H1 (cell line): ENCODE results near the gene SMYD3. TPM values are rescaled to one million over a fixed set of nuclear protein-coding genes. Genes with fewer than 3 reads are reported as not detected.
"Not testable (repeated sequence)": the region's sequence is repeated elsewhere in the genome, so short reads cannot be mapped to it uniquely, and the experiment has no call there.

Experiments used
- CTCF ChIA-PET: fragments of 300-600 bp; sonication (Branson Sonifier 250); formaldehyde crosslinking; loops from one replicate; lab custom pipeline; 2021; ENCODE audit not compliant: partially characterized antibody; lab: Charles Lee
- POLR2A ChIA-PET: fragments of 300-600 bp; sonication (Branson Sonifier 250); formaldehyde crosslinking; loops from one replicate; lab custom pipeline; 2021; ENCODE audit warnings: inconsistent platforms; ENCODE audit not compliant: partially characterized antibody; lab: Charles Lee
- DNase-seq, 2 experiments: peaks; one replicate each; pipeline versions ENCODE4 v3.0.0 to v3.0.0-alpha.2; 2010 to 2022; ENCODE audit warnings: low spot score in 2 of 2, low read depth in 1 of 2, mixed read lengths in 1 of 2
- FAIRE-seq: peaks from 2 replicates; lab custom pipeline; 2011; peaks lifted over from hg19 to GRCh38; lab: Jason Lieb, UNC
- H2AFZ ChIP-seq: 2 replicates; pipeline ENCODE4 v1.8.1; 2012; ENCODE audit warnings: low read length, inconsistent platforms
- H2AK5ac ChIP-seq: 2 replicates; pipeline ENCODE4 v1.6.1; 2013; ENCODE audit warnings: low read depth, low read length
- H2BK120ac ChIP-seq: replicated peaks from 2 replicates; pipeline ENCODE3; 2013; ENCODE audit warnings: low read depth, low read length, inconsistent platforms
- H2BK12ac ChIP-seq: 2 replicates; pipeline ENCODE4 v1.6.1; 2013; ENCODE audit warnings: low read depth, low read length
- H2BK15ac ChIP-seq: 2 replicates; pipeline ENCODE4 v1.6.1; 2013; ENCODE audit warnings: low read length
- H2BK20ac ChIP-seq: 2 replicates; pipeline ENCODE4 v1.6.1; 2013; ENCODE audit warnings: low read length
- H2BK5ac ChIP-seq: 2 replicates; pipeline ENCODE4 v1.6.1; 2013; ENCODE audit warnings: low read depth, low read length
- H3K14ac ChIP-seq: 2 replicates; pipeline ENCODE4 v1.6.1; 2013; ENCODE audit warnings: inconsistent platforms; ENCODE audit not compliant: insufficient read length
- H3K18ac ChIP-seq: 2 replicates; pipeline ENCODE4 v1.6.1; 2013; ENCODE audit warnings: low read length; ENCODE audit errors: extremely low read depth
- H3K23ac ChIP-seq: 2 replicates; pipeline ENCODE4 v1.6.1; 2013; ENCODE audit warnings: inconsistent platforms; ENCODE audit not compliant: insufficient read length
- H3K23me2 ChIP-seq: 2 replicates; pipeline ENCODE4 v1.6.1; 2013; ENCODE audit warnings: low read depth, low read length
- H3K27ac ChIP-seq: 2 replicates; pipeline ENCODE4 v1.6.1; 2011; ENCODE audit warnings: low read depth, low read length, inconsistent platforms
- H3K27me3 ChIP-seq, 4 experiments: replicated peaks in 1 of 4; 1 replicate in 1 of 4; 2 replicates in 3 of 4; pipeline versions ENCODE4 v1.6.1 to v1.8.1; 2011 to 2013; ENCODE audit warnings: low read length in 3 of 4, mild to moderate bottlenecking in 3 of 4, inconsistent platforms in 2 of 4, mixed read lengths in 2 of 4, moderate library complexity in 1 of 4; ENCODE audit not compliant: control insufficient read depth in 3 of 4, insufficient read depth in 3 of 4; ENCODE audit errors: extremely low read depth in 1 of 4
- H3K36me3 ChIP-seq, 4 experiments: 2 replicates each; pipeline versions ENCODE4 v1.6.1 to v1.8.1; 2011 to 2013; ENCODE audit warnings: mild to moderate bottlenecking in 4 of 4, low read length in 3 of 4, moderate library complexity in 2 of 4, control low read depth in 1 of 4, inconsistent platforms in 1 of 4; ENCODE audit not compliant: insufficient read depth in 4 of 4, control insufficient read depth in 2 of 4
- H3K4ac ChIP-seq: replicated peaks from 2 replicates; pipeline ENCODE3; 2013; ENCODE audit warnings: low read length, low read depth, mixed read lengths, inconsistent platforms; ENCODE audit not compliant: insufficient read length
- H3K4me1 ChIP-seq, 4 experiments: replicated peaks in 1 of 4; 1 replicate in 1 of 4; 2 replicates in 3 of 4; pipeline versions ENCODE4 v1.6.1 to v1.8.1; 2011 to 2013; ENCODE audit warnings: low read length in 3 of 4, inconsistent platforms in 2 of 4, mixed read lengths in 1 of 4; ENCODE audit not compliant: insufficient read depth in 4 of 4, control insufficient read depth in 3 of 4
- H3K4me2 ChIP-seq, 2 experiments: 2 replicates each; pipeline versions ENCODE4 v1.6.1 to v1.8.1; 2011 to 2013; ENCODE audit warnings: low read depth in 2 of 2, low read length in 2 of 2, control low read depth in 1 of 2, inconsistent platforms in 1 of 2, mild to moderate bottlenecking in 1 of 2; ENCODE audit not compliant: insufficient read depth in 1 of 2
- H3K4me3 ChIP-seq, 4 experiments: fragments of 200-600, 300-600 bp in 1 of 4; sonication (generic), shearing (Covaris generic), sonication (Bioruptor Twin) in 1 of 4; 2 replicates each; pipeline versions ENCODE4 v1.5.1 to v1.8.1; 2011 to 2016; ENCODE audit warnings: low read length in 4 of 4, low read depth in 3 of 4, control low read depth in 2 of 4, inconsistent platforms in 2 of 4, mild to moderate bottlenecking in 2 of 4, mixed read lengths in 1 of 4, moderate library complexity in 1 of 4; ENCODE audit not compliant: insufficient read depth in 2 of 4; ENCODE audit errors: extremely low read depth in 1 of 4
- H3K56ac ChIP-seq: replicated peaks from 2 replicates; pipeline ENCODE3; 2013; ENCODE audit warnings: low read depth, mild to moderate bottlenecking, mixed read lengths, low read length, inconsistent platforms; ENCODE audit not compliant: insufficient read length
- H3K79me1 ChIP-seq: 2 replicates; pipeline ENCODE4 v1.6.1; 2013; ENCODE audit warnings: low read depth, low read length, control low read depth
- H3K79me2 ChIP-seq, 2 experiments: 2 replicates each; pipeline versions ENCODE4 v1.6.1 to v1.8.1; 2012 to 2013; ENCODE audit warnings: low read length in 2 of 2, mild to moderate bottlenecking in 2 of 2, inconsistent platforms in 1 of 2; ENCODE audit not compliant: insufficient read depth in 2 of 2, control insufficient read depth in 1 of 2
- H3K9ac ChIP-seq, 4 experiments: replicated peaks in 1 of 4; 1 replicate in 1 of 4; 2 replicates in 3 of 4; pipeline versions ENCODE4 v1.6.1 to v1.8.1; 2011 to 2013; ENCODE audit warnings: low read depth in 3 of 4, low read length in 3 of 4, control low read depth in 2 of 4, mild to moderate bottlenecking in 2 of 4, moderate library complexity in 2 of 4, inconsistent platforms in 1 of 4; ENCODE audit errors: extremely low read depth in 1 of 4
- H3K9me3 ChIP-seq, 2 experiments: 2 replicates each; pipeline versions ENCODE4 v1.6.1 to v1.8.1; 2012 to 2013; ENCODE audit warnings: mild to moderate bottlenecking in 2 of 2, moderate library complexity in 2 of 2, control low read depth in 1 of 2, inconsistent platforms in 1 of 2, low read depth in 1 of 2, low read length in 1 of 2, mixed read lengths in 1 of 2; ENCODE audit not compliant: insufficient read depth in 2 of 2
- H4K20me1 ChIP-seq, 2 experiments: replicated peaks in 1 of 2; 2 replicates each; pipeline versions ENCODE3 to v1.8.1; 2011 to 2013; ENCODE audit warnings: inconsistent platforms in 2 of 2, low read length in 2 of 2, mild to moderate bottlenecking in 1 of 2; ENCODE audit not compliant: insufficient read depth in 2 of 2, control insufficient read depth in 1 of 2
- H4K5ac ChIP-seq: 2 replicates; pipeline ENCODE4 v1.6.1; 2013; ENCODE audit warnings: low read length, low read depth, mixed read lengths, inconsistent platforms; ENCODE audit not compliant: insufficient read length
- H4K8ac ChIP-seq: 2 replicates; pipeline ENCODE4 v1.8.0; 2013; ENCODE audit warnings: mild to moderate bottlenecking, moderate library complexity, low read length, inconsistent platforms; ENCODE audit not compliant: insufficient read depth; ENCODE audit errors: extremely low read depth
- H4K91ac ChIP-seq: replicated peaks from 2 replicates; pipeline ENCODE3; 2013; ENCODE audit warnings: low read length, mixed read lengths, inconsistent platforms; ENCODE audit not compliant: insufficient read length
- WGBS, 2 experiments: shearing (Covaris generic) in 1 of 2; methylation state at CpG; one replicate each; pipeline versions ENCODE4 v1.1.6 to v1.1.7; 2013 to 2015; ENCODE audit warnings: low lambda C conversion rate in 2 of 2, mixed read lengths in 2 of 2, inconsistent platforms in 1 of 2, low coverage in 1 of 2, missing lambda C conversion rate in 1 of 2; ENCODE audit not compliant: insufficient replicate concordance in 2 of 2, insufficient coverage in 1 of 2, insufficient read length in 1 of 2; ENCODE audit errors: extremely low coverage in 1 of 2, missing lambda C conversion rate in 1 of 2; 5-methylcytosine and 5-hydroxymethylcytosine counted together
- polyA plus RNA-seq, 7 experiments: library from polyadenylated mRNA; depleted of rRNA in 3 of 7; stranded (reverse) in 5 of 7; unstranded in 2 of 7; fragments of >200 nt in 5 of 7; fragments of 200-250 nt in 2 of 7; gene quantifications; 1 replicate in 5 of 7; 2 replicates in 1 of 7; 4 replicates in 1 of 7; pipeline versions ENCODE4 v1.2.1 to v1.2.3, GENCODE V29; 2011 to 2013; ENCODE audit warnings: missing spikeins in 2 of 7, mixed read lengths in 2 of 7
- total RNA-seq: library from RNA; stranded (reverse); fragmentation: NEBNext Ultra II Directional; extraction: Animal tissue kit (Norgen Biotek cat#: 25700); gene quantifications from 2 replicates; pipeline ENCODE4 v1.2.1, GENCODE V29; 2021

SMYD3 gene
- total and polyA plus RNA-seq, 2 of the 8 experiments (the other 6 are each of a cell fraction or from before 2014, with no cell fraction given), result 17.3 to 25.4 TPM

DNA sequence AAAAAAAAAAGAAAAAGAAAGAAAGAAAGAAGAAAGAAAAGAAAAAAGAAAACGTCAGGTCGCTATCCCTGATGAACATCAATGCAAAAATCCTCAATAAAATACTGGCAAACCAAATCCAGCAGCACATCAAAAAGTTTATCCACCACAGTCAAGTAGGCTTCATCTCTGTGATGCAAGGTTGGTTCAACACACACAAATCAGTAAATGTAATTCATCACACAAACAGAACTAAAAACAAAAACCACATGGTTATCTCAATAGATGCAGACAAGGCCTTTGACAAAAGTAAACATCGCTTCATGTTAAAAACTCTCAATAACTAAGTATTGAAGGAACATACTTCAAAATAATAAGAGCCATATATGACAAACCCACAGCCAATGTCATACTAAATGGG is 779.0 kb downstream of the SMYD3 start:
- CTCF ChIA-PET, H3K9me3 ChIP-seq, H3K23ac ChIP-seq: not testable (repeated sequence)

More for the DNA sequence above, 779.0 kb downstream of the SMYD3 start:
- WGBS, 2 experiments, result 91% methylated on average over 1 of the region's 3 CpGs; no CpG with 5 or more reads in 1 of the 2 experiments
- H3K14ac ChIP-seq, H3K27ac ChIP-seq, H3K9ac ChIP-seq, H3K23me2 ChIP-seq, H3K18ac ChIP-seq, H2AK5ac ChIP-seq, H2BK12ac ChIP-seq, H2AFZ ChIP-seq, H4K20me1 ChIP-seq, H3K79me2 ChIP-seq, DNase-seq, FAIRE-seq, H3K4me3 ChIP-seq, H4K91ac ChIP-seq, H3K27me3 ChIP-seq, H2BK5ac ChIP-seq, H2BK20ac ChIP-seq, H3K79me1 ChIP-seq, H4K8ac ChIP-seq, H3K4me2 ChIP-seq, H3K4ac ChIP-seq, POLR2A ChIA-PET, H3K4me1 ChIP-seq, H3K36me3 ChIP-seq, H4K5ac ChIP-seq, H3K56ac ChIP-seq, H2BK15ac ChIP-seq, H2BK120ac ChIP-seq: not testable (repeated sequence)
